HEK293 (cell line): ENCODE results near the gene BPIFB2.

Experiments
- CTCF ChIA-PET: fragments of 350-600 bp; formaldehyde crosslinking; extraction: SDS; loops from one replicate; lab custom pipeline; 2021; ENCODE audit warnings: antibody characterized with exemption; lab: Yijun Ruan, JAX
- POLR2A ChIA-PET: fragments of 300-600 bp; formaldehyde crosslinking; extraction: SDS; loops from one replicate; lab custom pipeline; 2020; ENCODE audit warnings: antibody characterized with exemption, inconsistent platforms; lab: Yijun Ruan, JAX
- H3K27ac ChIP-seq: fragments of 200-500 bp; sonication (Bioruptor generic); 2 replicates; pipeline ENCODE4 v1.5.1; 2014; ENCODE audit warnings: low read depth, low read length, control low read depth, inconsistent platforms; ENCODE audit errors: extremely low read depth
- H3K36me3 ChIP-seq, 2 experiments: fragments of 200-500 bp in 1 of 2; sonication (Bioruptor generic) in 1 of 2; 1 replicate in 1 of 2; 2 replicates in 1 of 2; pipeline ENCODE4 v1.5.1; 2014 to 2017; ENCODE audit warnings: inconsistent platforms in 2 of 2, low read length in 2 of 2; ENCODE audit not compliant: control insufficient read depth in 2 of 2, insufficient read depth in 1 of 2
- H3K4me1 ChIP-seq: fragments of 200-500 bp; sonication (Bioruptor generic); 2 replicates; pipeline ENCODE4 v1.5.1; 2014; ENCODE audit warnings: mild to moderate bottlenecking, low read length, inconsistent platforms; ENCODE audit not compliant: control insufficient read depth, insufficient read depth
- H3K4me3 ChIP-seq: 2 replicates; pipeline ENCODE4 v1.5.1; 2011; ENCODE audit warnings: low read depth, mild to moderate bottlenecking, control low read depth, low read length, moderate library complexity
- H3K9me3 ChIP-seq: fragments of 200-500 bp; sonication (Bioruptor generic); 2 replicates; pipeline ENCODE4 v1.5.1; 2014; ENCODE audit warnings: low read depth, low read length, inconsistent platforms; ENCODE audit not compliant: control insufficient read depth, insufficient read depth
- BCL11A ChIP-seq: fragments of 450-650 bp; formaldehyde crosslinking; IDR thresholded peaks from 2 replicates; pipeline ENCODE4 v1.5.1; 2016; ENCODE audit warnings: low read depth, missing biosample characterization, missing genetic modification characterization
- BCL11B ChIP-seq: fragments of 450-650 bp; formaldehyde crosslinking; IDR thresholded peaks from 2 replicates; pipeline ENCODE4 v1.5.1; 2016; ENCODE audit warnings: low read depth, missing biosample characterization, missing genetic modification characterization
- GLIS1 ChIP-seq: fragments of 450-650 bp; formaldehyde crosslinking; IDR thresholded peaks from 2 replicates; pipeline ENCODE4 v1.5.1; 2016; ENCODE audit warnings: missing biosample characterization, missing genetic modification characterization
- HOXC10 ChIP-seq: sonication (generic); formaldehyde crosslinking; IDR thresholded peaks from 2 replicates; pipeline ENCODE4 v1.8.1; 2023; ENCODE audit warnings: mild to moderate bottlenecking, missing genetic modification reagents
- OSR2 ChIP-seq: fragments of 450-650 bp; formaldehyde crosslinking; IDR thresholded peaks from 2 replicates; pipeline ENCODE4 v1.5.1; 2016; ENCODE audit warnings: missing biosample characterization, missing genetic modification characterization
- SETDB1 ChIP-seq: IDR thresholded peaks from one replicate; pipeline ENCODE4 v1.6.1; 2017; ENCODE audit warnings: mild to moderate bottlenecking, low read length, moderate library complexity, mixed read lengths; ENCODE audit not compliant: insufficient read length
- SP7 ChIP-seq: fragments of 450-650 bp; formaldehyde crosslinking; IDR thresholded peaks from 2 replicates; pipeline ENCODE4 v1.5.1; 2016; ENCODE audit warnings: missing biosample characterization, missing genetic modification characterization
- ZBTB1 ChIP-seq: fragments of 450-650 bp; formaldehyde crosslinking; IDR thresholded peaks from 2 replicates; pipeline ENCODE4 v1.5.1; 2016; ENCODE audit warnings: missing biosample characterization, missing genetic modification characterization
- ZBTB17 ChIP-seq: fragments of 450-650 bp; formaldehyde crosslinking; IDR thresholded peaks from 2 replicates; pipeline ENCODE4 v1.5.1; 2016; ENCODE audit warnings: missing biosample characterization, missing genetic modification characterization
- ZNF146 ChIP-seq: fragments of 450-650 bp; formaldehyde crosslinking; IDR thresholded peaks from 2 replicates; pipeline ENCODE4 v1.5.1; 2016; ENCODE audit warnings: missing biosample characterization, missing genetic modification characterization
- ZNF19 ChIP-seq: fragments of 450-650 bp; formaldehyde crosslinking; IDR thresholded peaks from 2 replicates; pipeline ENCODE4; 2016; ENCODE audit warnings: missing biosample characterization, missing genetic modification characterization, low read depth
- ZNF202 ChIP-seq: fragments of 450-650 bp; formaldehyde crosslinking; IDR thresholded peaks from 2 replicates; pipeline ENCODE4 v1.5.1; 2016; ENCODE audit warnings: missing biosample characterization, missing genetic modification characterization, borderline replicate concordance
- ZNF211 ChIP-seq: fragments of 450-650 bp; formaldehyde crosslinking; IDR thresholded peaks from 2 replicates; pipeline ENCODE4 v1.5.1; 2016; ENCODE audit warnings: low read depth, missing biosample characterization, missing genetic modification characterization
- ZNF239 ChIP-seq: fragments of 450-650 bp; formaldehyde crosslinking; IDR thresholded peaks from 2 replicates; pipeline ENCODE4 v1.5.1; 2016; ENCODE audit warnings: missing biosample characterization, missing genetic modification characterization
- ZNF266 ChIP-seq: fragments of 450-650 bp; formaldehyde crosslinking; IDR thresholded peaks from 2 replicates; pipeline ENCODE4 v1.5.1; 2016; ENCODE audit warnings: missing biosample characterization, missing genetic modification characterization, low read depth
- ZNF311 ChIP-seq: fragments of 450-650 bp; formaldehyde crosslinking; IDR thresholded peaks from 2 replicates; pipeline ENCODE4 v1.5.1; 2017; ENCODE audit warnings: missing biosample characterization, missing genetic modification characterization, borderline replicate concordance
- ZNF366 ChIP-seq: fragments of 450-650 bp; formaldehyde crosslinking; conservative IDR thresholded peaks from 2 replicates; pipeline ENCODE4 v1.5.1; 2016; ENCODE audit warnings: missing biosample characterization, missing genetic modification characterization
- ZNF37A ChIP-seq: fragments of 450-650 bp; IDR thresholded peaks from 2 replicates; pipeline ENCODE4 v1.5.1; 2018; ENCODE audit warnings: missing biosample characterization, missing genetic modification characterization
- ZNF510 ChIP-seq: fragments of 450-650 bp; formaldehyde crosslinking; IDR thresholded peaks from 2 replicates; pipeline ENCODE4 v1.5.1; 2018; ENCODE audit warnings: mild to moderate bottlenecking, missing genetic modification characterization, missing biosample characterization; ENCODE audit not compliant: insufficient replicate concordance
- ZNF521 ChIP-seq: fragments of 450-650 bp; formaldehyde crosslinking; IDR thresholded peaks from 2 replicates; pipeline ENCODE4 v1.5.1; 2017; ENCODE audit warnings: missing biosample characterization, mild to moderate bottlenecking, missing genetic modification characterization
- ZNF529 ChIP-seq: fragments of 450-650 bp; formaldehyde crosslinking; IDR thresholded peaks from 2 replicates; pipeline ENCODE4 v1.5.1; 2017; ENCODE audit warnings: missing genetic modification characterization, missing biosample characterization; ENCODE audit not compliant: insufficient replicate concordance
- ZNF571 ChIP-seq: fragments of 450-650 bp; formaldehyde crosslinking; IDR thresholded peaks from 2 replicates; pipeline ENCODE4 v1.5.0; 2017; ENCODE audit warnings: missing biosample characterization, missing genetic modification characterization
- ZNF621 ChIP-seq: fragments of 450-650 bp; formaldehyde crosslinking; IDR thresholded peaks from 2 replicates; pipeline ENCODE4 v1.5.1; 2017; ENCODE audit warnings: missing biosample characterization, missing genetic modification characterization
- ZNF791 ChIP-seq: fragments of 450-650 bp; formaldehyde crosslinking; IDR thresholded peaks from 2 replicates; pipeline ENCODE4 v1.5.1; 2016; ENCODE audit warnings: missing biosample characterization, missing genetic modification characterization
- ZSCAN16 ChIP-seq: fragments of 450-650 bp; formaldehyde crosslinking; IDR thresholded peaks from 2 replicates; pipeline ENCODE4 v1.5.1; 2016; ENCODE audit warnings: missing biosample characterization, missing genetic modification characterization
- TF ChIP-seq, protein P1 (sequence below): fragments of 450-650 bp; formaldehyde crosslinking; IDR thresholded peaks from 2 replicates; pipeline ENCODE4 v1.5.1; 2017; ENCODE audit warnings: missing biosample characterization, missing genetic modification characterization
- TF ChIP-seq, protein P2 (sequence below): fragments of 450-650 bp; formaldehyde crosslinking; IDR thresholded peaks from 2 replicates; pipeline ENCODE4 v1.5.1; 2016; ENCODE audit warnings: missing biosample characterization, missing genetic modification characterization
- TF ChIP-seq, protein P3 (sequence below): fragments of 450-650 bp; formaldehyde crosslinking; IDR thresholded peaks from 2 replicates; pipeline ENCODE4 v1.5.1; 2016; ENCODE audit warnings: missing biosample characterization, missing genetic modification characterization
- TF ChIP-seq, protein P4 (sequence below): fragments of 450-650 bp; formaldehyde crosslinking; IDR thresholded peaks from 2 replicates; pipeline ENCODE4 v1.5.1; 2016; ENCODE audit warnings: missing biosample characterization, missing genetic modification characterization

BPIFB2 gene

DNA sequence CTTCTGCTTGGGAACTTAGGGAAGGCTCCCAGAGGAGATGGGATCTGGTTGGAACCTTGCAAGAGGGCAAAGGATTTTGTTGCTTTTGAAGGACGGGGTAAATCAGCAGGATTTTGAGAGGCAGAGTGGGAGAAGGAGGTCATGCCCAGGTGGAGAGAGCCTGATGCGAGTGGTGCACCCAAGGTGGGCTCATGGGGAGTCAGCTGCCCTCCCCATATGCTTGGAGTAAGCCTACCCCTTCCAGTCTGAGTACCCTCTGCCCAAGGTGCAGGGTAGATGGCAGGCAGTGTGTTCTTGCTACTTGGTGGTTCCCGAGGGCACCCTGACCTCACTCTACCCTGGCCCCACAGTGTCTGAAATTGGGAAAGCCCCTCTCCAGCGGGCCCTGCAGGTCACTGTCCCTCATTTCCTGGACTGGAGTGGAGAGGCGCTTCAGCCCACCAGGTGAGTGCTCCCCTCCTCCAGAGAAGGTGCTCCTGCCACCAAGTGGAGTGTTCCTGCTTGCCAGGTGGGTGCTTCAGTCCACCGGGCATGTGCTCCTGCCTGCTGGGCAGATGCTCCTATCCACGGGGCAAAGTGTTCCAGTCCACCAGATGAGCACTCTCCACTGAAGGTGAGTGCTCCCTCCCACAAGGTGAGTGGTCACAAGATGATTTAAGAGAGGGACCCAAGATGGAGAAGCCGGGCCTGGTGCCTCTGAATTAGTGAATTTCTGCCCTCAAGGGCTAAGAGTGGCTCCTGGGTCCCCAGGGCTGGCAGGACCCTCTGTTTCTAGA, 3.4 kb downstream of the BPIFB2 start (continued):
- TF ChIP-seq, protein P1, sequence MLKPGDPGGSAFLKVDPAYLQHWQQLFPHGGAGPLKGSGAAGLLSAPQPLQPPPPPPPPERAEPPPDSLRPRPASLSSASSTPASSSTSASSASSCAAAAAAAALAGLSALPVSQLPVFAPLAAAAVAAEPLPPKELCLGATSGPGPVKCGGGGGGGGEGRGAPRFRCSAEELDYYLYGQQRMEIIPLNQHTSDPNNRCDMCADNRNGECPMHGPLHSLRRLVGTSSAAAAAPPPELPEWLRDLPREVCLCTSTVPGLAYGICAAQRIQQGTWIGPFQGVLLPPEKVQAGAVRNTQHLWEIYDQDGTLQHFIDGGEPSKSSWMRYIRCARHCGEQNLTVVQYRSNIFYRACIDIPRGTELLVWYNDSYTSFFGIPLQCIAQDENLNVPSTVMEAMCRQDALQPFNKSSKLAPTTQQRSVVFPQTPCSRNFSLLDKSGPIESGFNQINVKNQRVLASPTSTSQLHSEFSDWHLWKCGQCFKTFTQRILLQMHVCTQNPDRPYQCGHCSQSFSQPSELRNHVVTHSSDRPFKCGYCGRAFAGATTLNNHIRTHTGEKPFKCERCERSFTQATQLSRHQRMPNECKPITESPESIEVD (tag by site-specific recombination), result no peak
- TF ChIP-seq ZSCAN16 (no peak), ZNF202 (no peak)
- TF ChIP-seq, all 188 proteins: peak for 0

DNA sequence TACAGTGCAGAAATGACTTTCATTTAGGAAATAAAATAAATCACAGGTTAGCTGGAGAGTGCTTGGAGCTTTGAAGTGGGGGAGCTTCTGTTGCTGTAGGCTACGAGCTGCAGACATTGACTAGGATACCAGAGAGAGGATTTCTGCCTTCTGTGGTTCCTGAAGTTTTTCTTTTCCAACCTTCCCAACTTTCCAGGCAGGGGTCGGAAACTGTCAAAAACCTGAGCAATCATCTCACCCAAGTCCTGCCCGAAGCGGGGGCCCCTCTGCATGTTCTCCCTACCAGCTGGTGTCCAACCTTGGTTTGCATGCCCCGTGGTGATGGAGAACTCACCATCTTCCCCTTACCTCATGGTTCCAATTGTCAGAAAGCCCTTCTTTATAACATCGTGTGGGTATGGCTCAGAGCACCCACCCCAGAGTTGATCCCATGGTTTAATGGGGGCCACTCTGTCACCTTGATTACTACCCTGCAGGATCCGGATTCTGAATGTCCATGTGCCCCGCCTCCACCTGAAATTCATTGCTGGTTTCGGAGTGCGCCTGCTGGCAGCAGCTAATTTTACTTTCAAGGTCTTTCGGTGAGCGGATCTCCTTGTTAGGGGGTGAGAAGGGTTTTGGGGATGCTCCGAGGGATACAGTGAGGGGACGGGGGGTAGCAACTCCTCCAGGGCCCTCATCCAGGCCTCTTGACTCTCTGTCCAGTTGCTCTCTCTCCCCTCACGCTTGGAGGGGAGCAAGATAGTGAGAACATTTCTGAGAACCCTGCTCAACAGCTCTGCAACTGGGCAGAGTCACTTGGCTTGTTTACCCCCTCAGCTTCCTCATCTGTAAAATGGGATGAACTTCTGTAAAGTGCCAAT, 5.1 kb downstream of the BPIFB2 start:
- Histone ChIP-seq H3K9me3 (no peaks in the 10 kb centered on the region), H3K4me1 (no peaks in the 10 kb centered on the region), H3K36me3 (no peaks in the 10 kb centered on the region), H3K27ac (no peak overlapping the region), H3K4me3 (no peak overlapping the region)
- TF ChIP-seq ZNF311 (tag by site-specific recombination) (no peak), ZNF146 (no peak), ZNF529 (no peak), ZNF510 (tag by site-specific recombination) (no peak), ZNF19 (tag by site-specific recombination) (no peak), OSR2 (tag by site-specific recombination) (no peak), HOXC10 (no peak), SETDB1 (no peak), ZNF211 (tag by site-specific recombination) (no peak)
- TF ChIP-seq, protein P2, sequence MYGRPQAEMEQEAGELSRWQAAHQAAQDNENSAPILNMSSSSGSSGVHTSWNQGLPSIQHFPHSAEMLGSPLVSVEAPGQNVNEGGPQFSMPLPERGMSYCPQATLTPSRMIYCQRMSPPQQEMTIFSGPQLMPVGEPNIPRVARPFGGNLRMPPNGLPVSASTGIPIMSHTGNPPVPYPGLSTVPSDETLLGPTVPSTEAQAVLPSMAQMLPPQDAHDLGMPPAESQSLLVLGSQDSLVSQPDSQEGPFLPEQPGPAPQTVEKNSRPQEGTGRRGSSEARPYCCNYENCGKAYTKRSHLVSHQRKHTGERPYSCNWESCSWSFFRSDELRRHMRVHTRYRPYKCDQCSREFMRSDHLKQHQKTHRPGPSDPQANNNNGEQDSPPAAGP, result no peak
- POLR2A ChIA-PET, result no interaction called here
- CTCF ChIA-PET, result interaction anchor here (0.5 kb wide), 1 partner anchor 138 kb away, joined by 3 read pairs; no protein-coding TSS in a partner anchor

DNA sequence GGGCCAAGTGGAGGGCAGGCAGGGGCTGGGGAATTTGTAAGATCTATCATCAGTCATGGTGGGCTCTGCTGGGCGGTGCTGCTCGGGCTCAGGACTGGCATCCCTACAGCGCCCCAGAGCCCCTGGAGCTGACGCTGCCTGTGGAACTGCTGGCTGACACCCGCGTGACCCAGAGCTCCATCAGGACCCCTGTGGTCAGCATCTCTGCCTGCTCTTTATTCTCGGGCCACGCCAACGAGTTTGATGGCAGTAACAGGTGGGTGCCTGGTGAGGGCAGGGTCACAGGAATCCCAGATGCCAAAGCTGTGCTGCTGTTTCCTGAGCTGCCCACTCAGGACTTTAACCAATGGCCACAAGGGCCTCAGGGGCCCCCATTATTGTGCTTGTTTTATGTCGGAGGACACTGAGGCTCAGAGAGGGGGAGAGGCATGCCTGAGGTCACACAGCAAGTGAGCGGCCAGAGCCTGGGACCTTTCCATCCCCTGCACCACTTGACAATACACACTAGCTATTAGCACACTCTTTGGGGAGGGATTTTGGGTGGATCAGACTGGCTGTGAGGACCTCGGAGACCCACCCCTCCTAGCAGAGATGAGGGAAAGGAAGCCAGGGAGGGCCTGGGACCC, 6.3 kb downstream of the BPIFB2 start:
- Histone ChIP-seq H3K27ac (no peak overlapping the region), H3K36me3 (no peaks in the 10 kb centered on the region), H3K4me1 (no peaks in the 10 kb centered on the region), H3K9me3 (no peaks in the 10 kb centered on the region), H3K4me3 (no peak overlapping the region)
- ChIA-PET POLR2A (no interaction called here), CTCF (no interaction called here)
- TF ChIP-seq ZBTB1 (tag by site-specific recombination) (no peak), BCL11A (tag by site-specific recombination) (no peak), ZNF571 (tag by site-specific recombination) (no peak), SP7 (tag by site-specific recombination) (no peak), ZBTB17 (tag by site-specific recombination) (no peak), ZNF239 (tag by site-specific recombination) (no peak), ZNF366 (no peak), ZNF791 (tag by site-specific recombination) (no peak), ZNF521 (tag by site-specific recombination) (no peak), ZNF621 (tag by site-specific recombination) (no peak), BCL11B (tag by site-specific recombination) (no peak), ZNF266 (tag by site-specific recombination) (no peak), GLIS1 (no peak), ZNF37A (no peak)
- TF ChIP-seq, protein P3, sequence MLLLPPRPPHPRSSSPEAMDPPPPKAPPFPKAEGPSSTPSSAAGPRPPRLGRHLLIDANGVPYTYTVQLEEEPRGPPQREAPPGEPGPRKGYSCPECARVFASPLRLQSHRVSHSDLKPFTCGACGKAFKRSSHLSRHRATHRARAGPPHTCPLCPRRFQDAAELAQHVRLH (tag by site-specific recombination), result no peak
- TF ChIP-seq, protein P4, sequence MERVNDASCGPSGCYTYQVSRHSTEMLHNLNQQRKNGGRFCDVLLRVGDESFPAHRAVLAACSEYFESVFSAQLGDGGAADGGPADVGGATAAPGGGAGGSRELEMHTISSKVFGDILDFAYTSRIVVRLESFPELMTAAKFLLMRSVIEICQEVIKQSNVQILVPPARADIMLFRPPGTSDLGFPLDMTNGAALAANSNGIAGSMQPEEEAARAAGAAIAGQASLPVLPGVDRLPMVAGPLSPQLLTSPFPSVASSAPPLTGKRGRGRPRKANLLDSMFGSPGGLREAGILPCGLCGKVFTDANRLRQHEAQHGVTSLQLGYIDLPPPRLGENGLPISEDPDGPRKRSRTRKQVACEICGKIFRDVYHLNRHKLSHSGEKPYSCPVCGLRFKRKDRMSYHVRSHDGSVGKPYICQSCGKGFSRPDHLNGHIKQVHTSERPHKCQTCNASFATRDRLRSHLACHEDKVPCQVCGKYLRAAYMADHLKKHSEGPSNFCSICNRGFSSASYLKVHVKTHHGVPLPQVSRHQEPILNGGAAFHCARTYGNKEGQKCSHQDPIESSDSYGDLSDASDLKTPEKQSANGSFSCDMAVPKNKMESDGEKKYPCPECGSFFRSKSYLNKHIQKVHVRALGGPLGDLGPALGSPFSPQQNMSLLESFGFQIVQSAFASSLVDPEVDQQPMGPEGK (tag by site-specific recombination), result no peak
